Amniotic epithelial cell (primary cell): Measurements from ENCODE around the gene FAM43A.

Experiments
- DNase-seq: peaks from one replicate; pipeline ENCODE4 v3.0.0-alpha.2; 2010; ENCODE audit warnings: low read depth

Gene FAM43A

DNA sequence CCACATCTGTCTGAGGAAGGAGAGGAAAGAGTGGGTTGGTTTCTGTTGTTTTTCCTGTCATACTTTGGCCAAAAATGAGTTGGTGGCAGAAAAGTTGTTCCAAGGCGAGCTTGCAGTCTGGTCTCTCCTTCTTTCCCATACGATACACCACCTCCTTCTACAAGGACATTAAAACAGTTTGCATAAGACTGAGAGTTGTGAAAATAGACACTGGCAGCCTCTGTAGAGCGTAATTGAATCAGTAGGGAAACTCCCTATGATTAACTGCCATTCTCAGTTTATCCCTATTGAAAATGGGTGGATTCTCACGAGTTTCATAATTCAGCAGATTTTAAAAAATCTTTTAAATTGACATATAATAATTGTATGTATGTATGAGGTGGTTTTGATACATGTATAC is 10.0 kb upstream of the FAM43A start:
- no peak for DNase-seq

DNA sequence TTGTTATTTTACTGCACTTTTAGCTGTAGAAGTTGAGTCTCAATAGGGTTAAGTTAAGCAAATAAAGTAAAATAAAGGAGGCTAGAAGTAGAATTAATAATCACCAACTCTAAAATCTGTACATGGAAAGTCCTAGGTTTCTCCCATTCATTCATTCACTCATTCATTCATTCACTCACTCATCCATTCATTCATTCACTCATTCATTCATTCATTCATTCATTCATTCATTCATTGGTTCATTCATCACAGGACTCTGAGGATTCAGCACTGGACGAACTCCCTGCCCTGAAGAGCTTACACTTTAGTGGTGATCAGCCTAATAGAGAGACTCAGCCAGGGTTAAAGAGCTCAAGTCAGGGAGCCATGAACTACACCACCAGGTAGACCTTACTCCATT is 9.2 kb upstream of the FAM43A start:
- no peak for DNase-seq

- DNase-seq = no peak
Observed at GRCh38 chr3:194680888-194681615, 4.6 kb upstream of the FAM43A start.

DNA sequence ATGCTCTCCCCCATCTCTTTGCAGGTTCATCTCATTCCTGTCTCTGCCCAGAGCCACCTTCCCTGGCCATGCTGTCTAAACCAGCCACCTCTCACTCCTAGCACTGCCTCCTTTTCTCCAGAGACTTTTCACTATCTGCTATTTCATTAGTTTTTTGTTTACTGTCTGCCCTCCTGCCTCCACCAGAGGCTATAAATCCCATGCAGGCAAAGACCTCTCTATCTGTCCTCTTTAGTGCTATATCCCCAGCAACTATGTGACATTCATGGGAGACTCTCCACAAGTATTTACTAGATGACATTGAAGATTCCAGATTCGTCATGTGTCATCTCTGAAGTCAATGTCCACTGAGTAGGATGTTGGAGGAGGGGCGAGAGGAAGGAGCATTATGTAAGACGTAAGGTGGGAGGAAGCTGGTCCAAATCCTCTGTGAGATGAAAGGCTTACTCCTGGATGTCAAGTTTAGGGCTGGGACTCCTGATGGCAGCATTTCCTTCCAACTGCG is 3.4 kb upstream of the FAM43A start:
- DNase-seq = no peak

- DNase-seq = peak; percentile 85
Observed at GRCh38 chr3:194682694-194683310, 2.9 kb upstream of the FAM43A start.

- DNase-seq = no peak
Observed at GRCh38 chr3:194683380-194683779, 2.3 kb upstream of the FAM43A start.

DNA sequence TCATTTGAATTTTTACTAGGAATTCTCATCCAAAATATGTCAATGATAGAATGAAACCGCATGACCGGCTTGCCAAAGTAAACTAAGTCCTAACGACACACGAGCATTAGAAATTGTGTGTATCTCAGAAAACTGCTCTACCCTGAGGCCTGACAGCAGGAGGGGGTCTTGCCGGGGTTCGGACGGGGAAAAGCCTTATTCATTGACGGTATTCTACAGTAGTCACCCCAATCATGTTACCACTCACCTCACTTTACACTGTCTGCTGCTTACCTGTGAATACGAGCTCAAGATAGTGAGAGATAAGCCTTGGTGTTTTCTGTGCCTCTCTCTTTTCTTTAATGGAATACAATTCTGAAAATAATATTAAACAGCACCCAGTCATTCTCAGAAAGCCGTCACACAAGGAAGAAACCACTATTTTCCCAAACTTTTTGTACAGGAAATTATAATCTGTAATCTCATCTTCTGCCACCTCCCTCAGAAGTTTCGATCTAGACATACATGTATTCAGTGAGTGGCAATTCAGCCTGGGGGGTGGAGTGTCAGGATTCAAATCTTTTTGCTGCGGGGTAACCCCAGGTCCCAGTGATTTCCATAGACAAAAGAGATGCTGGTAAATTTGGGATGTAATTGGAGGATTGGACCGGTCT is 492 bp upstream of the FAM43A start:
- DNase-seq = no peak

- no peak for DNase-seq
Observed at GRCh38 chr3:194686414-194686815, 732 bp downstream of the FAM43A start.

DNA sequence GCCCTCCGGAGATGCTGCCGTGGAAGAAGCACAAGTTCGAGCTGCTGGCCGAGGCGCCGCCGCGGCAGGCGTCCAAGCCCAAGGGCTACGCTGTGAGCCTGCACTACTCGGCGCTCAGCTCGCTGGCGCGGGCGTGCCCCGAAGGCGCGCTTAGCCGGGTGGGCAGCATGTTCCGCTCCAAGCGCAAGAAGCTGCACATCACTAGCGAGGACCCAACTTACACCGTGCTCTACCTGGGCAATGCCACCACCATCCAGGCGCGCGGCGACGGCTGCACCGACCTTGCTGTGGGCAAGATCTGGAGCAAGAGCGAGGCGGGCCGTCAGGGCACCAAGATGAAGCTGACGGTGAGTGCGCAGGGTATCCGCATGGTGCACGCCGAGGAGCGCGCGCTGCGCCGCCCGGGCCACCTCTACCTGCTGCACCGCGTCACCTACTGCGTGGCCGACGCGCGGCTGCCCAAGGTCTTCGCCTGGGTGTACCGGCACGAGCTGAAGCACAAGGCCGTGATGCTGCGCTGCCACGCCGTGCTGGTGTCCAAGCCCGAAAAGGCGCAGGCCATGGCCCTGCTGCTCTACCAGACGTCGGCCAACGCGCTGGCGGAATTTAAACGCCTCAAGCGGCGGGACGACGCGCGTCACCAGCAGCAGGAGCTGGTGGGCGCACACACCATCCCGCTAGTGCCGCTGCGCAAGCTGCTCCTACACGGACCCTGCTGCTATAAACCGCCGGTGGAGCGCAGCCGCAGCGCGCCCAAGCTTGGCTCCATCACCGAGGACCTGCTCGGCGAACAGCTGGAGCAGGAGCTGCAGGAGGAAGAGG is 1.3 kb downstream of the FAM43A start:
- DNase-seq = peak; percentile 43

DNA sequence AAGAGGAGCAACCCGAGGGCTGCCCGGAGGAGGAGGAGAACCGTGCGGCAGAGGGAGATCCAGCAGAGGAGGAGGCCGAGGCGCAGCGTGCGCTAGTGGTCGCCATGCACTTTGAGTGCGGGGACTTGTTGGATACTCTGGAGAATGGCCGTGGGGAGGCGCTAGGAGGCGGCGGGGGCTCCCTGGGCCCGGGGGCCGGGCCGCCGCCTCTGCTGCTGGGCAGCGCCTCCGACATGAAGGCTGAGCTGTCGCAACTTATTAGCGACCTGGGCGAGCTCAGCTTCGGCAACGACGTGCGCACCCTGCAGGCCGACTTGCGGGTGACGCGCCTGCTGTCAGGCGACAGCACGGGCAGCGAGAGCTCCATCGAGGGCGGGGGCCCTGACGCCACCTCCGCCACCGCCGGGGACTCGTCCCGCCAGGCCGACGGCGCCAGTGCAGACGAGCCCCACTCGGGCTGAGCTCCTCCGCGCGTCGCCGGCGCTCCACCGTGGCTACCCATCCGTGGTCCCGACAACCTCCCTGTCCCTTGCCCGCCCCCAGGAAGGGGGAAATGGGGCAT is 2.0 kb downstream of the FAM43A start:
- DNase-seq = peak; percentile 33

DNA sequence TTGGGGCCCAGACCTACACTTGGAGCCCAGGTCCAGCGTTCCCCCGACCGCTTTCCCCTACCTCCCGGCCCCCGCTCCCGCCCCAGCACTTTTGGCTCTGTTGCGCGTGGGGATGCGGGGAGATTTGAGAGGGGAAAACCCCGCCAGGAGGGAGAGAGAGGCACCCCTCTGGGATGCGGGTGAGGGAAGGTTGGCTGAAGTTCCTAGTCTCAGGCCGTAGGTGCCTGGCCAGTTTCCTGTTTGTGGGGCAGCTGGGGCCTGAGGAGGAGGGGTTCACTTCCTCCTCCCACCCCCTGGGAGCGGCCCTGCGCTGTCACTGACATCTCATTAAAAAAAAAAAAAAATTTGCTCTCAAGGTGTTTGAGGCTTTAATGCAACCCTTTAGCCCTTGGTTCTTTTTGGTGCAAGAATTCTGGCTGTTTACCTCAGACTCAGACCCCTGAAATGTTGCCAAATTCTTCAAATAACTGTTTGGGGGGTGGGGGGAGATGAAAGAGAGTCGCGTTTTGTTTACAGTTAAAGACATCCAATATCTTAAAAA is 2.6 kb downstream of the FAM43A start:
- DNase-seq = no peak

GRCh38 chr3:194688946-194689345 is 3.3 kb downstream of the FAM43A start:
- DNase-seq = no peak

- DNase-seq = no peak
Observed at GRCh38 chr3:194689493-194689944, 3.8 kb downstream of the FAM43A start.

DNA sequence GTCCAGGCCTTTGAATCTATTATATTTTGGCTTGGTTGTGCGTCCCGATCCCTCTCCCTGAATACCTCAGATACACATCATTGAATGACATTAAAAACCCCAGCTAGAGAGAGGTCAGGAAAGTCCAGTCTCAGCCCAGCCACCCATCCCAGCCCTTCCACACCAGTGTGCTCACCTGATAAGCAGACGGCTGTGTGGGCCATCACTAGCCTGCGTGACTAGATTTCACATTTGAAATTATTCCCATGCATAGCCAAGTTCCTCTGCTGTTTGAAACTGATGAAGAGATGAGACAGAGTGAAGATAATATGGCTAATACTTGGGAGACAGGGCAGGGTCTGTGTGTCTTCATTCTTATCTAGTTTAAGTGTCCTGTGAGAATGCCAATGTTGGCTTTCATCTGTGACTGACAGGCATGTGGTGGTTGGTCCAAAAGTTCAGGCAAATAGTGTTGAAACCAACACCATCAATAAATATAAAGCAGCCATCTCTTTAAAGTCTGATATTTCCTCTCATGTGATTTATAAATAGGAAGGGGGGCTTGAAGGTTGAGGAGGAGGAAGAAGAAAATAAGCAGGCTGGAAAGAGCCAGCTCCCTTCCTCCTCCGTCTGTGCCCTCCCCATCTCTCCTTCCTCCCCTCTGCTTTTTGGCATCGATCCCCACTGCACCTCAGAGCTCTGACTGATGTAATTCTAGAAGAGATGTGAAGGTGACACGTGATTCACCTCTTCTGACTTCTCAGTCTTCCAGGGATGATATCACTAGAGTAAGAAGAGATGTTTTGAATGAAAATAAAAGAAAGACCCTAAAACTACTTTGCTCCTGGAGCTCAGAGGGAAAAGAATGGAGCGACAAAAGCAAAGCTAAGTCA is 5.1 kb downstream of the FAM43A start:
- DNase-seq = peak; percentile 31

DNA sequence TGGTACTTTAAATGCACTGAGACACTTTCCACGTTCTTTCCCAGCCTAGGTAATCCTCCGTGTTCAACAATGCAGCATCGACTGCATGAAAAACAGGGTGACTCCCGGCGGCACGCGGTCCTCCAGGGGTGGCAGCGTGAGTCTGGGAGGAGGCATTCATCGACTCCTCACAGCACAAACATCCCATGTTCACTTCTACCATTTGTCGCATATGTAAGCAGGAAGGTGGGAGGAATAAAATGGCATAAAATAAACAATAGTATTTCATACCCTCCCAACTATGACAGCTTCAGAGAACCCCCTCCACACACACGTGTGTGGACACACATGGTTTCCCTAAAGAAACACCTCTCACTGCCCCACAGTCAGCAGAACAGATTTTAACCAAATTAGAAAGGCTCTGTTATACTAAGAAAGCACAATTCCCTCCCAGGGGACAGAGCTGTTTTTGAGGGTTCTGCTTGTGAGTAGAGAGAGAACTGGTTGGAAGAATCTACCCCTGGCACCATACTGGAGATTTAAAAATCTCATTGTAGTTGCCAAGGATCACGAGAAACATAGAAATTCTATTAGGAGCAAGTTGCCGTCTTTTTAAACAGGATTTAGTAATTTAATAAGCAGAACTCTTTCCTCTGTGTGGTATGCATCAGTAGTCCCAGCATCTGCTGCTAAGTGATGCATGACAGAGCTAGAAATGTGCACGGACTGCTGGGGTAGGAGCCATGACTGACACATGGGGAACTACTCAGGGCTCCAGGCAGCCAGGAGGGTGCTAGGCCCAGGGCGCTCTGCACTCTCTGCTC is 6.0 kb downstream of the FAM43A start:
- DNase-seq = no peak

GRCh38 chr3:194696702-194697101 is 11.0 kb downstream of the FAM43A start:
- no peak for DNase-seq

DNA sequence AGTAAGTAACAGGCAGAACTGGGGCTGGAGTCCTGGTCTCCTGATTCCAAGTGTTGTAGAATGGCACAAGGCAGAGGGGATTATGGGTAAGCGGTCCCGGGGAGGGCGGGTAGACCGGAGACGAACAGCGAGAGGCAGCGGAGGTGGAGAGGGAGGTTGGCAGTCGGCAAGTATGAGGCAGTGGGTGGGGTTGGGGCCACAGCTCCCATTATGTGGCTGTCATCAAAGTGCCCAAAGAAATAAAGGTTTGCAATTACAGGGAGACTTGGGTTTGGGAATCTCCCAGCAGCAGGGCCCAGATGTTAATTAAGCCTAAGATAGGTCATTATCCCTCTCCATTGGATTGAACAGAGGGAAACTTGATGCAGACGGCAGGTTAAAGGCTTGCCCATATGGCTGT is 16.9 kb downstream of the FAM43A start:
- DNase-seq = no peak

- no peak for DNase-seq
Observed at GRCh38 chr3:194705227-194705626, 19.5 kb downstream of the FAM43A start.

GRCh38 chr3:194705761-194706160 is 20.1 kb downstream of the FAM43A start:
- DNase-seq = no peak

DNA sequence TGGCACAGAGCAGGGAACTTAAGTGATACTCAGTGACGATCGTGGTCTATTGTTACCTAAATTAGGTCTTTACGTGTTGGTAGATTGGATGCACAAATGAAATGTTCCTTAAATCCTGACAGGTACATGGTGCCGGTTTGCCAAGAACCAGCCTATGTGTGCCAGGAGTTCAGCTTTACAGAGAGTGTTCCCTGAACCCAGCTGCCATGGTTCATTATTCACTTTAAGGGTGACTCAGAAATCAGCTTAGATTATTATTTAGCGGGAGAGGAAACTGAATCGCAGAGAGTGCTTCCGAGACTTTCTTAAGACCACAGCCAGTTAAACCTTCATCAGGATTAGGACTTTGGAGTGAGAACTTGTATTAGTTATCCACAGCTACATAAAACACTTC is 21.5 kb downstream of the FAM43A start:
- peak; percentile 10 for DNase-seq
